ENCODE measurements around the gene KCNJ6. TPM values are rescaled to one million over a fixed set of nuclear protein-coding genes. Genes with fewer than 3 reads are reported as not detected.

The KCNJ6 gene
- total and polyA plus RNA-seq, 2 of the 8 experiments (the other 6 are each of a cell fraction or from before 2014, with no cell fraction given): 0.51 to 1.2 TPM

DNA sequence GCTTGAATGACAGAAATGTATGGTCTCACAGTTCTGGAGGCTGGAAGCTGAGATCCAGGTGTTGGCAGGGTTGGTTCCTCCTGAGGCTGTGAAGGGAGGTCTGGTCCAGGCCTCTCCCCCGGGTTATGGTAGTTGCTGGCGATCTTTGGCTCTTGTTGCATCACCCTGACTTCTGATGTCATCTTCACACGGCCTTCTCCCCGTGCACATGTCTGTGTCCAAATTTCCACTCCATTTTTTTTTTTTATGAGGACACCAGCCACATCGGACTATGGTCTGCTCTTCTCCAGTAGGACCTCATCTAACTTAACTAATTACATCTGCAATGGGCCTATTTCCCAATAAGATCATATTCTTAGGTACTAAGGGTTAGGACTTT lies 232.2 kb downstream of the KCNJ6 start (continued):
- TF ChIP-seq, protein P1, sequence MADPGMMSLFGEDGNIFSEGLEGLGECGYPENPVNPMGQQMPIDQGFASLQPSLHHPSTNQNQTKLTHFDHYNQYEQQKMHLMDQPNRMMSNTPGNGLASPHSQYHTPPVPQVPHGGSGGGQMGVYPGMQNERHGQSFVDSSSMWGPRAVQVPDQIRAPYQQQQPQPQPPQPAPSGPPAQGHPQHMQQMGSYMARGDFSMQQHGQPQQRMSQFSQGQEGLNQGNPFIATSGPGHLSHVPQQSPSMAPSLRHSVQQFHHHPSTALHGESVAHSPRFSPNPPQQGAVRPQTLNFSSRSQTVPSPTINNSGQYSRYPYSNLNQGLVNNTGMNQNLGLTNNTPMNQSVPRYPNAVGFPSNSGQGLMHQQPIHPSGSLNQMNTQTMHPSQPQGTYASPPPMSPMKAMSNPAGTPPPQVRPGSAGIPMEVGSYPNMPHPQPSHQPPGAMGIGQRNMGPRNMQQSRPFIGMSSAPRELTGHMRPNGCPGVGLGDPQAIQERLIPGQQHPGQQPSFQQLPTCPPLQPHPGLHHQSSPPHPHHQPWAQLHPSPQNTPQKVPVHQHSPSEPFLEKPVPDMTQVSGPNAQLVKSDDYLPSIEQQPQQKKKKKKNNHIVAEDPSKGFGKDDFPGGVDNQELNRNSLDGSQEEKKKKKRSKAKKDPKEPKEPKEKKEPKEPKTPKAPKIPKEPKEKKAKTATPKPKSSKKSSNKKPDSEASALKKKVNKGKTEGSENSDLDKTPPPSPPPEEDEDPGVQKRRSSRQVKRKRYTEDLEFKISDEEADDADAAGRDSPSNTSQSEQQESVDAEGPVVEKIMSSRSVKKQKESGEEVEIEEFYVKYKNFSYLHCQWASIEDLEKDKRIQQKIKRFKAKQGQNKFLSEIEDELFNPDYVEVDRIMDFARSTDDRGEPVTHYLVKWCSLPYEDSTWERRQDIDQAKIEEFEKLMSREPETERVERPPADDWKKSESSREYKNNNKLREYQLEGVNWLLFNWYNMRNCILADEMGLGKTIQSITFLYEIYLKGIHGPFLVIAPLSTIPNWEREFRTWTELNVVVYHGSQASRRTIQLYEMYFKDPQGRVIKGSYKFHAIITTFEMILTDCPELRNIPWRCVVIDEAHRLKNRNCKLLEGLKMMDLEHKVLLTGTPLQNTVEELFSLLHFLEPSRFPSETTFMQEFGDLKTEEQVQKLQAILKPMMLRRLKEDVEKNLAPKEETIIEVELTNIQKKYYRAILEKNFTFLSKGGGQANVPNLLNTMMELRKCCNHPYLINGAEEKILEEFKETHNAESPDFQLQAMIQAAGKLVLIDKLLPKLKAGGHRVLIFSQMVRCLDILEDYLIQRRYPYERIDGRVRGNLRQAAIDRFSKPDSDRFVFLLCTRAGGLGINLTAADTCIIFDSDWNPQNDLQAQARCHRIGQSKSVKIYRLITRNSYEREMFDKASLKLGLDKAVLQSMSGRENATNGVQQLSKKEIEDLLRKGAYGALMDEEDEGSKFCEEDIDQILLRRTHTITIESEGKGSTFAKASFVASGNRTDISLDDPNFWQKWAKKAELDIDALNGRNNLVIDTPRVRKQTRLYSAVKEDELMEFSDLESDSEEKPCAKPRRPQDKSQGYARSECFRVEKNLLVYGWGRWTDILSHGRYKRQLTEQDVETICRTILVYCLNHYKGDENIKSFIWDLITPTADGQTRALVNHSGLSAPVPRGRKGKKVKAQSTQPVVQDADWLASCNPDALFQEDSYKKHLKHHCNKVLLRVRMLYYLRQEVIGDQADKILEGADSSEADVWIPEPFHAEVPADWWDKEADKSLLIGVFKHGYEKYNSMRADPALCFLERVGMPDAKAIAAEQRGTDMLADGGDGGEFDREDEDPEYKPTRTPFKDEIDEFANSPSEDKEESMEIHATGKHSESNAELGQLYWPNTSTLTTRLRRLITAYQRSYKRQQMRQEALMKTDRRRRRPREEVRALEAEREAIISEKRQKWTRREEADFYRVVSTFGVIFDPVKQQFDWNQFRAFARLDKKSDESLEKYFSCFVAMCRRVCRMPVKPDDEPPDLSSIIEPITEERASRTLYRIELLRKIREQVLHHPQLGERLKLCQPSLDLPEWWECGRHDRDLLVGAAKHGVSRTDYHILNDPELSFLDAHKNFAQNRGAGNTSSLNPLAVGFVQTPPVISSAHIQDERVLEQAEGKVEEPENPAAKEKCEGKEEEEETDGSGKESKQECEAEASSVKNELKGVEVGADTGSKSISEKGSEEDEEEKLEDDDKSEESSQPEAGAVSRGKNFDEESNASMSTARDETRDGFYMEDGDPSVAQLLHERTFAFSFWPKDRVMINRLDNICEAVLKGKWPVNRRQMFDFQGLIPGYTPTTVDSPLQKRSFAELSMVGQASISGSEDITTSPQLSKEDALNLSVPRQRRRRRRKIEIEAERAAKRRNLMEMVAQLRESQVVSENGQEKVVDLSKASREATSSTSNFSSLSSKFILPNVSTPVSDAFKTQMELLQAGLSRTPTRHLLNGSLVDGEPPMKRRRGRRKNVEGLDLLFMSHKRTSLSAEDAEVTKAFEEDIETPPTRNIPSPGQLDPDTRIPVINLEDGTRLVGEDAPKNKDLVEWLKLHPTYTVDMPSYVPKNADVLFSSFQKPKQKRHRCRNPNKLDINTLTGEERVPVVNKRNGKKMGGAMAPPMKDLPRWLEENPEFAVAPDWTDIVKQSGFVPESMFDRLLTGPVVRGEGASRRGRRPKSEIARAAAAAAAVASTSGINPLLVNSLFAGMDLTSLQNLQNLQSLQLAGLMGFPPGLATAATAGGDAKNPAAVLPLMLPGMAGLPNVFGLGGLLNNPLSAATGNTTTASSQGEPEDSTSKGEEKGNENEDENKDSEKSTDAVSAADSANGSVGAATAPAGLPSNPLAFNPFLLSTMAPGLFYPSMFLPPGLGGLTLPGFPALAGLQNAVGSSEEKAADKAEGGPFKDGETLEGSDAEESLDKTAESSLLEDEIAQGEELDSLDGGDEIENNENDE (IDR thresholded peaks at IDR 0.05; ENCODE audit: insufficient replicate concordance, low read length): no peak
- no peak for TF ChIP-seq RFX5 (IDR thresholded peaks at IDR 0.05; ENCODE audit: borderline replicate concordance, low read depth, low read length)
- TF ChIP-seq SP1 (IDR thresholded peaks at IDR 0.05; ENCODE audit: low read depth, low read length): no peak
- TF ChIP-seq YY1 (IDR thresholded peaks at IDR 0.05; ENCODE audit: low read depth, low read length): no peak
- TF ChIP-seq CHD2 (IDR thresholded peaks at IDR 0.05; ENCODE audit: low read length): no peak
- no peak for TF ChIP-seq RAD21 (IDR thresholded peaks at IDR 0.05 in 1 of 2, conservative IDR thresholded peaks at IDR 0.05 in 1 of 2; ENCODE audit: low read depth in 2 of 2, low read length in 2 of 2)
- TF ChIP-seq TCF12 (IDR thresholded peaks at IDR 0.05; ENCODE audit: low read depth, low read length): no peak
- TF ChIP-seq NRF1 (IDR thresholded peaks at IDR 0.05; ENCODE audit: low read depth, low read length): no peak
- TF ChIP-seq HDAC6 (IDR thresholded peaks at IDR 0.05; ENCODE audit: low read depth, low read length): no peak
- TF ChIP-seq RBBP5 (IDR thresholded peaks at IDR 0.05; ENCODE audit: borderline replicate concordance, low read depth, low read length): no peak
- no peak for TF ChIP-seq SIN3A (conservative IDR thresholded peaks at IDR 0.05 in 1 of 2, IDR thresholded peaks at IDR 0.05 in 1 of 2; ENCODE audit: low read depth in 1 of 2, low read length in 2 of 2)
- TF ChIP-seq RXRA (IDR thresholded peaks at IDR 0.05; ENCODE audit: insufficient read depth, low read depth, low read length): no peak
